Activated CD4-positive, alpha-beta T cell treated with anti-CD3 and anti-CD28 coated beads, Interleukin-2, Interleukin-4, amounts not matched to agents 100 ng/mL and 50 ng/mL, durations not matched to agents 16 hours and 8 hours (primary cell): ENCODE measurements around the gene GNG7.
A peak's percentile ranks its signal among the peaks of the same experiment; 100 is the strongest.
"Not testable (repeated sequence)": the region's sequence is repeated elsewhere in the genome, so short reads cannot be mapped to it uniquely, and the experiment has no call there.

Experiments used
- DNase-seq: peaks from one replicate; pipeline ENCODE4 v3.0.0-alpha.2; 2020; ENCODE audit warnings: low spot score

Gene GNG7

DNA sequence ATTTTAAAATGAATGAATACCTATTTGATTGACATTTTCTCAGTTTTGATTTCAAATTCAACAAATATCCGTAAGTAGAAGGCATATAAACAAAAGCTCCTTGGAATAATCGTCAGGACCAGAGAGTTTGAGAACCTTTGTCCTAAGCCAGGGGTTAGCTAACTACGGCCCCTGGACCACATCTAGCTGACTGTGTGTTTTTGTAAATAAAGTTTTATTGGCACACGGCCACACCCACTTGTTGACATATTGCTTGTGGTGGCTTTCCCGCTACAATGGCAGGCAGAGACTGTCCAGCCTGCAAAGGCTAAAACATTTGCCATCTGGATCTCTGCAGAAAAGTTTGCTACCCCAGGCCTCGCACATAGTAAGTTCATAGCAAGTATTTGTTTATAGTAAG, 83.4 kb downstream of the GNG7 start:
- DNase-seq = no peak

DNA sequence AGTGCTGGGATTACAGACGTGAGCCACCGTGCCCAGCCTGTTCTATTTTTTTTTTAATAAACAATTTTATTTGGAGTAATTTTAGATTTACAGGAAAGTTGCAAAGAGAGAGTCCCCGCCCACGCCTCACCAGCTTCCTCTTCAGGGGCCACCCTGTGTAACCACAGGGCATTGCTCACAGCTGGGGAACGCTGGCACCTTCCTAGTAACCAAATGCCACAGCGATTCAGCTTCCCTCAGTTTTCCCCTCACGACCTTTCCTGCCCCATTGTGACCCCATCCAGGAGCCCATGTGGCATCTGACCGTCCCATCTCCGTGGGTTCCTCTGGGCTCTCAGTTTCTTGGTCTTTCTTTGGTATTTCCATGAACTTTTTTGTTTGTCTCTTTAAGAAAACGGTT, 83.9 kb downstream of the GNG7 start:
- DNase-seq = peak; percentile 74

GRCh38 chr19:2617393-2618165, 84.9 kb downstream of the GNG7 start:
- DNase-seq = no peak

GRCh38 chr19:2616741-2617392, 85.6 kb downstream of the GNG7 start:
- DNase-seq = peak; percentile 33

DNA sequence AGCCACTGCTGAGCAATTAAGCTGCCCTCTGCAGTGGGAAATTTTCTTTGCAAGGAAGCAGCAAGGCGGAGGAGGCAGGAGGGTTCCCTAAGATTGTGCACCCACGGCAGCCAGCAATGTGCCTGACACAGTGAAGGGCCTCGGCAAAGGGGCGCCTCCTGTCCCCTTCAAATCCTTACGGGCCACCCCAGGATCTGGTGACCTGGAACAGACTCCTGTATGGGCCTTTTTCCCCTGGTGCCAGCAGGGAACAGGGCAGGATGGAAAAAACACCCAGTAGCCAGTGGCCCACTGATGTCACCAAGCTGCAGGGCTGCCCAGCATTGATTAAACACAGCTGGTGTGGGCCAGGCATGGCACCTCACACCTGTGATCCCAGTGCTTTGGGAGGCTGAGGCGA, 86.7 kb downstream of the GNG7 start:
- DNase-seq = no peak

DNA sequence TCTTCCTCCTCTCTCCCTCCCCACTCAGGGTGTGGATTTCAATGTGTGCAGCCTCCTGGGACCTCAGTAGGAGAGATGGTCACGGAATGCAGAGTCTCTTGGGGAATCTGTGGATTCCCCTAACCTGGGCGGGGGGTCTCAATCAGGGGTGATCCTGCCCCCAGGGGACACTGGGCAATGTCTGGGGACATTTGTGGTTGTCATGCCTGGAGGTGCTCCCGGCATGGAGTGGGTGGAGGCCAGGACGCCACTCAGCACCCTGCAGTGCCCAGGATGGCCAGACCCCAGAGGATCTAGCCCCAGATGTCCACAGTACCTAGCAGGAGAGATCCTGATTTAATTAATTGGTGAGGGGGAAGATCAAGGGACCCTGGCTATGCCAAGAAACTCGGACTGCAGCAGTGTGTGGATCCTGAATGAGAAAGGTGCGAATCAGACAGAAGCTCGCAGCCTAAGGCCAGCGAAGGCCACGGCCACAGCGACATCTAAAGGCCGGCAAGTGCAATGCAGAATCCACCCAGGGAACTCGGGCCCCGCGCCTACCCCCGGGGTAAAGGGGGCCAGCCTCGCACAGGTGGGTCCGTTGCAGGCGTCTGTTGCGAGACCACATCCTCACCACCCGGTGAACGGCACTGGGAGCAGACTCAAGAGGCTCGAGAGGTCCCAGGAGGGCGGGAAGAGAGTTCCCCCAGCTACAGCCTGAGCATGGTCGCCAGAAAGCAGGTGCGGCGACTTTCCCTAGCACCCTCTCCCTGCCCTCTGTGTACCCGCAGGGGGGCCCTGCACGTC, 88.8 kb downstream of the GNG7 start:
- peak; percentile 63 for DNase-seq

DNA sequence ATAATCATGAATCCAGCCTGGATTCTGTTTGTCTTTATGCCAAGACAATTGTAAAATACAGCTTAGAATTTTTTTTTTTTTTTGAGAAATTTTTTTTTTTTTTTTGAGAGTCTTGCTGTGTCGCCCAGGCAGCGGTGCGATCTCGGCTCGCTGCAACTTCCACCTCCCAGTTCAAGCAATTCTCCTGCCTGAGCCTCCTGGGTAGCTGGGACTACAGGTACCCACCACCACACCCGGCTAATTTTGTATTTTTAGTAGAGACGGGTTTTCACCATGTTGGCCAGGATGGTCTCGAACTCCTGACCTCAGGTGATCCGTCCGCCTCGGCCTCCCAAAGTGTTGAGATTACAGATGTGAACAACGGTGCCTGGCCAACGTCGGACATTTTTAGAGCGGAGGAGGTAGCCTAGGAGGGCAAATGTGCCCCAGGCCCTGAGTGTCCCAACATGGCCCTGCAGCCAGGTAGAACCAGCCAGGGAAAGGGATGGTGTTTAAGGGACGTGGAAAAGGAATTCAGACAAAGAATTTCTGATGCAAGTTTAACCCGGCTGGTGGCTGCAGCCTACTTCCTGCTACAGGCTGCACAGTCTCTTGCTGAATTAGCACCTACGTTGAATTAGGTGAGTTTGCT, 89.8 kb downstream of the GNG7 start:
- DNase-seq = no peak

- no peak for DNase-seq
Observed at GRCh38 chr19:2611483-2612464, 90.7 kb downstream of the GNG7 start.

DNA sequence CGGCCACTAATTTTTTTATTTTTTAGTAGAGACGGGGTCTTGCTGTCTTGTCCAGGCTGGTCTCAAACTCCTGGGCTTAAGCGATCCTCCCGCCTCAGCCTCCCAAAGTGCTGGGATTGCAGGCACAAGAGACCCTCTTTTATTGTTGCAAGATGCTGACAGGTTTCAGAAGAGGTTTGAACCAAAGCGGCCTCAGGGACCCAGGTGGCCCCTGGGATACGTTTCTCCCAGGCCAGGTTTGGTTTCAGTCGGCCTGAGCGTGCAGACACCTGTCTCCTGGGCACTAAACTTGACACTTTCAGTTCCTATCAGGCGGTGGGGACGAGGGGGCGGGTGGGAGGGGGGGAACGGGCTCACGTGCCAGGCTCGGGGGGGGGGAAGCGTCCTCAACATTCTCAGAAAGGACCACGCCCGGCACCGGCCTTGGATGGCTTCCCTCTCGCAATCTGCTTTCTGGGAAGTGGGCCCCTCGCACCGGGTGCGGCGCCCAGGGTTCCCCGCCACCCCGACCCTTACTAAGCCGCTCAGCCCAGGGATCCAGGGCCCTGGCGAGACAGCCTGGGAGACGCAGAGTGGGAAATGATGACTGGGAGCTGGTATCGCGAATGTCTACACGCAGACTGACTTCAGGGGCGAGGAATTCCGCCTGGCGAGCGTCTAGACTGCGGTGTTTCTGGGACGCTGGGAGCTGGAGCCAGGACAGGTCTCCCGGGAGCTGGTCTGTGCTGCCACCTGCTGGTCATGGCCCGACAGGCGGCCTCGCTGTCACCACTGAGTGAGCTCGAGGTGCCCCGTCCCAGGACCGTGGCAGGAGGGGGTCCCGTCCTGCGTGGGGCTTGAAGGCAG, 91.6 kb downstream of the GNG7 start:
- DNase-seq = peak; percentile 92

GRCh38 chr19:2609389-2610116, 92.9 kb downstream of the GNG7 start:
- no peak for DNase-seq

GRCh38 chr19:2609034-2609388, 93.5 kb downstream of the GNG7 start:
- DNase-seq = not testable (repeated sequence)

- DNase-seq = no peak
Observed at GRCh38 chr19:2608602-2608922, 93.9 kb downstream of the GNG7 start.

GRCh38 chr19:2607712-2608601, 94.5 kb downstream of the GNG7 start:
- peak; percentile 60 for DNase-seq

- not testable (repeated sequence) for DNase-seq
Observed at GRCh38 chr19:2606774-2607173, 95.7 kb downstream of the GNG7 start.

- not testable (repeated sequence) for DNase-seq
Observed at GRCh38 chr19:2605889-2606288, 96.6 kb downstream of the GNG7 start.

DNA sequence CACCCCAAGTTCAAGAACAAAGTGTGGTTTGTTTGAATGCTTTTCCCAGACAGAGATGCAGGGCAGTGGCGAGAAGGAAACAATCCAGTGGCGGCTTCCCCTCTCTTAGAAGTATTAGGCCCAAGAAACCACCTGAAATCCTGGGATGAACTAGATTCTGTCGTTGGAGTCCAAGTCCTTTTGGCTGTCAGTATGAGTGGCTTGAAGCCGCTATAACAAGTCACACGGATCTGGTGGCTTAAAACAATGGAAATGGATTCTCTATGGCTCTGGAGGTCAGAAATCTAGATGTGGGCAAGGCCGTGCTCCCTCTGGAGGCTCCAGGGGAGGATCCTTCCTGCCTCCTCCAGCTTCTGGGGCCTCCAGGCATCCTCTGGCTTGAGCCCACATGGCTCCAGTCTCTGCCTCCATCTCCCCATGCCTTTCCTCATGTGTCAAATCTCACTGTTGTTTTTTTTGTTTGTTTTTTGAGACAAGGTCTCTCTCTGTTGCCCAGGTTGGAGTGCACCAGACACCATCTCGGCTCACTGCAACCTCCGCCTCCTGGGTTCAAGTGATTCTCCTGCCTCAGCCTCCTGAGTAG, 97.7 kb downstream of the GNG7 start:
- no peak for DNase-seq

DNA sequence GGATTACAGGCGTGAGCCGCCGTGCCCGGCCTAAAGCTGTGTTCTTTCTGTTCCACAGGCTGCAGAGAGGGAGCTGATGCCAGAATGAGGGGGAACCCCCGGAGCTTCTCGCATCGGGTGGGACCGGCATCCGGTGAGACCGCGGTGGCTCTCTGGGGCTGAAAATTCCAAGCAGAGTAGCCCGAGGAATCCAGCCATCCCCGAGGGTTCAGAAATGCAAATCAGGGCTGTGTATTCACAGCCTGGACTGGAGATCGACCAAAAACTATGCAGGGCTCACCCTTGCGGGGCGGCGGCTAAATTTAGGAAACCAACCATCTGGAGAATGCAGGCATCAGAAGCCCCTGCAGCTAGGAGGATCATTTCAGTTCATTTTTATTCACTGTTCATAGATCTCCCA, 99.2 kb downstream of the GNG7 start:
- no peak for DNase-seq

GRCh38 chr19:2602391-2603181, 99.9 kb downstream of the GNG7 start:
- DNase-seq = no peak
